ENCODE results near the gene TCERG1L.

DNA sequence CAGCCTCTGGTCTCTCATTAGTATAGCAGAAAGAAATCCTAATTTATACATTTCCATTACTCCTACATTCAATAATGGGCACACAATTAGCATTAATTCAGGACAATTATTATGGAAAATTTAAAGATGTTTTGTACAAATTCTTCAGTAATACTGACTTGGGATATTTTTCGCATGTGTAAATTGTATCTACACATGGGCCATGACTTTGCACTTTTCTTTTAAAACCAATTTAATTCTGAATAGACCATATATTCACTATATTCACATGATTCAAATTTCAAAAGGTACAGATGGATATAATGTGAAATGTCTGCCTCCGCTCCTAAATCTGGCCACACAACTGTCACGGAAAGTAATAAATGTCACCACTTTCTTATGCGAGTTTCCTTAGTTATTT, 123.0 kb downstream of the TCERG1L start:
- TF ChIP-seq EZH2 (IDR thresholded peaks at IDR 0.05; ENCODE audit: insufficient read depth, poor library complexity, severe bottlenecking) (no peak), EZH2phosphoT487 (IDR thresholded peaks at IDR 0.05; ENCODE audit: insufficient read depth, low read depth) (no peak)
